ENCODE results near the gene ZRANB1. TPM values are rescaled to one million over a fixed set of nuclear protein-coding genes. Genes with fewer than 3 reads are reported as not detected.

Gene ZRANB1
- total and polyA plus RNA-seq, 10 of the 15 experiments (the other 5 are each of a cell fraction or from before 2014, with no cell fraction given): 1.7 to 11.8 (median 6.2) TPM

DNA sequence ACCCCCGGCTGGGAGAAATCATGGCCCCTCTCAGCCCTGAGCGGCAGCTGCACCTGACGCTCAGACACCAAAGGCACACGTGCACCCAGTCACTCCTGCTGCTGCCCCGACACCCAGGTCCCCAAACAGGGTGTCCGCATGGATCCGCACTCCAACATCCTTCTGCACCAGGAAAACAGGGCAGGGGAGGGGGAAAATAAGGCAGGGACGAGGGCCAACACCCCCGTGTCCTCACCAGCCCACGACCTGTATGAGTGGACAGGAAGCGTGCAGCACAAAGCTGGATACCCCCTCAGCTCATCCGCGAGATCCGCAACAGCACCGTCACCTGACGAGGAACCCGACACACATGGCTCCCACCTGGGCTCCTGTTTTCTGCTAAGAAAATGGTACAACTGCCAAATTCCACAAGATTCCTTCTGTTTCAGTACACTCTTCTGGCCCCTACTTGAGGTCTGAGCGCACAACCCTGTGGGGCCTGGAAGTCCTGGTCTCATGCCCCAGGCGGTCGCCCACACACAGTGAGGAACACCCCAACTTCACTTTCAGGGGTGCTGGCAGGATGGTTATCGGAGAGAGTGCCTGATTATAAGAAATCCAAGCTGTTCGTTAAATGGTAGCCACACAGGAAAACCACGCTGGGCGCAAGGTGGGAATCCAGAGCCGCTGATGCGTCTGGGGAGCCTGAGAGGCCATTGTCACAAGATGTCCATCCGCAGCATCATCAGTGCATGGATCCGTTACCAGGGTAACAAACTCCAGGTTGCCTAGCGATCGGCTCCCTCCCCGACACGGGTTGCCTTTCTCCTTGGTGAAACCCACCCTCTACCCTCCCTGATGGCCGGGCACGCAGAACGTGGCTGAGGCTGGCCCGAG is 63.6 kb downstream of the ZRANB1 start (continued):
- TF ChIP-seq, protein P1, sequence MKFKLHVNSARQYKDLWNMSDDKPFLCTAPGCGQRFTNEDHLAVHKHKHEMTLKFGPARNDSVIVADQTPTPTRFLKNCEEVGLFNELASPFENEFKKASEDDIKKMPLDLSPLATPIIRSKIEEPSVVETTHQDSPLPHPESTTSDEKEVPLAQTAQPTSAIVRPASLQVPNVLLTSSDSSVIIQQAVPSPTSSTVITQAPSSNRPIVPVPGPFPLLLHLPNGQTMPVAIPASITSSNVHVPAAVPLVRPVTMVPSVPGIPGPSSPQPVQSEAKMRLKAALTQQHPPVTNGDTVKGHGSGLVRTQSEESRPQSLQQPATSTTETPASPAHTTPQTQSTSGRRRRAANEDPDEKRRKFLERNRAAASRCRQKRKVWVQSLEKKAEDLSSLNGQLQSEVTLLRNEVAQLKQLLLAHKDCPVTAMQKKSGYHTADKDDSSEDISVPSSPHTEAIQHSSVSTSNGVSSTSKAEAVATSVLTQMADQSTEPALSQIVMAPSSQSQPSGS (IDR thresholded peaks at IDR 0.05; ENCODE audit: low read length): no peak
- no peak for TF ChIP-seq ASH2L (IDR thresholded peaks at IDR 0.05; ENCODE audit: borderline replicate concordance, low read depth)
- TF ChIP-seq NR2F1 (conservative IDR thresholded peaks at IDR 0.05): no peak
- TF ChIP-seq, protein P2, sequence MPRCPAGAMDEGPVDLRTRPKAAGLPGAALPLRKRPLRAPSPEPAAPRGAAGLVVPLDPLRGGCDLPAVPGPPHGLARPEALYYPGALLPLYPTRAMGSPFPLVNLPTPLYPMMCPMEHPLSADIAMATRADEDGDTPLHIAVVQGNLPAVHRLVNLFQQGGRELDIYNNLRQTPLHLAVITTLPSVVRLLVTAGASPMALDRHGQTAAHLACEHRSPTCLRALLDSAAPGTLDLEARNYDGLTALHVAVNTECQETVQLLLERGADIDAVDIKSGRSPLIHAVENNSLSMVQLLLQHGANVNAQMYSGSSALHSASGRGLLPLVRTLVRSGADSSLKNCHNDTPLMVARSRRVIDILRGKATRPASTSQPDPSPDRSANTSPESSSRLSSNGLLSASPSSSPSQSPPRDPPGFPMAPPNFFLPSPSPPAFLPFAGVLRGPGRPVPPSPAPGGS (IDR thresholded peaks at IDR 0.05; ENCODE audit: borderline replicate concordance, insufficient read depth, low read depth, low read length, poor library complexity, severe bottlenecking): no peak
- TF ChIP-seq, protein P3, sequence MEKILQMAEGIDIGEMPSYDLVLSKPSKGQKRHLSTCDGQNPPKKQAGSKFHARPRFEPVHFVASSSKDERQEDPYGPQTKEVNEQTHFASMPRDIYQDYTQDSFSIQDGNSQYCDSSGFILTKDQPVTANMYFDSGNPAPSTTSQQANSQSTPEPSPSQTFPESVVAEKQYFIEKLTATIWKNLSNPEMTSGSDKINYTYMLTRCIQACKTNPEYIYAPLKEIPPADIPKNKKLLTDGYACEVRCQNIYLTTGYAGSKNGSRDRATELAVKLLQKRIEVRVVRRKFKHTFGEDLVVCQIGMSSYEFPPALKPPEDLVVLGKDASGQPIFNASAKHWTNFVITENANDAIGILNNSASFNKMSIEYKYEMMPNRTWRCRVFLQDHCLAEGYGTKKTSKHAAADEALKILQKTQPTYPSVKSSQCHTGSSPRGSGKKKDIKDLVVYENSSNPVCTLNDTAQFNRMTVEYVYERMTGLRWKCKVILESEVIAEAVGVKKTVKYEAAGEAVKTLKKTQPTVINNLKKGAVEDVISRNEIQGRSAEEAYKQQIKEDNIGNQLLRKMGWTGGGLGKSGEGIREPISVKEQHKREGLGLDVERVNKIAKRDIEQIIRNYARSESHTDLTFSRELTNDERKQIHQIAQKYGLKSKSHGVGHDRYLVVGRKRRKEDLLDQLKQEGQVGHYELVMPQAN (conservative IDR thresholded peaks at IDR 0.05): no peak
- no peak for TF ChIP-seq CHD2 (IDR thresholded peaks at IDR 0.05; ENCODE audit: borderline replicate concordance, low read depth, low read length)
- TF ChIP-seq, protein P4, sequence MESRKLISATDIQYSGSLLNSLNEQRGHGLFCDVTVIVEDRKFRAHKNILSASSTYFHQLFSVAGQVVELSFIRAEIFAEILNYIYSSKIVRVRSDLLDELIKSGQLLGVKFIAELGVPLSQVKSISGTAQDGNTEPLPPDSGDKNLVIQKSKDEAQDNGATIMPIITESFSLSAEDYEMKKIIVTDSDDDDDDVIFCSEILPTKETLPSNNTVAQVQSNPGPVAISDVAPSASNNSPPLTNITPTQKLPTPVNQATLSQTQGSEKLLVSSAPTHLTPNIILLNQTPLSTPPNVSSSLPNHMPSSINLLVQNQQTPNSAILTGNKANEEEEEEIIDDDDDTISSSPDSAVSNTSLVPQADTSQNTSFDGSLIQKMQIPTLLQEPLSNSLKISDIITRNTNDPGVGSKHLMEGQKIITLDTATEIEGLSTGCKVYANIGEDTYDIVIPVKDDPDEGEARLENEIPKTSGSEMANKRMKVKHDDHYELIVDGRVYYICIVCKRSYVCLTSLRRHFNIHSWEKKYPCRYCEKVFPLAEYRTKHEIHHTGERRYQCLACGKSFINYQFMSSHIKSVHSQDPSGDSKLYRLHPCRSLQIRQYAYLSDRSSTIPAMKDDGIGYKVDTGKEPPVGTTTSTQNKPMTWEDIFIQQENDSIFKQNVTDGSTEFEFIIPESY (IDR thresholded peaks at IDR 0.05): no peak
- TF ChIP-seq ZNF207 (IDR thresholded peaks at IDR 0.05; ENCODE audit: borderline replicate concordance): no peak
